ENCODE results near the gene RDH16. TPM values are rescaled to one million over a fixed set of nuclear protein-coding genes. Genes with fewer than 3 reads are reported as not detected.
A peak's percentile ranks its signal among the peaks of the same experiment; 100 is the strongest.

RDH16 gene
- under 1 TPM; 0.18 to 0.32 TPM for total RNA-seq

DNA sequence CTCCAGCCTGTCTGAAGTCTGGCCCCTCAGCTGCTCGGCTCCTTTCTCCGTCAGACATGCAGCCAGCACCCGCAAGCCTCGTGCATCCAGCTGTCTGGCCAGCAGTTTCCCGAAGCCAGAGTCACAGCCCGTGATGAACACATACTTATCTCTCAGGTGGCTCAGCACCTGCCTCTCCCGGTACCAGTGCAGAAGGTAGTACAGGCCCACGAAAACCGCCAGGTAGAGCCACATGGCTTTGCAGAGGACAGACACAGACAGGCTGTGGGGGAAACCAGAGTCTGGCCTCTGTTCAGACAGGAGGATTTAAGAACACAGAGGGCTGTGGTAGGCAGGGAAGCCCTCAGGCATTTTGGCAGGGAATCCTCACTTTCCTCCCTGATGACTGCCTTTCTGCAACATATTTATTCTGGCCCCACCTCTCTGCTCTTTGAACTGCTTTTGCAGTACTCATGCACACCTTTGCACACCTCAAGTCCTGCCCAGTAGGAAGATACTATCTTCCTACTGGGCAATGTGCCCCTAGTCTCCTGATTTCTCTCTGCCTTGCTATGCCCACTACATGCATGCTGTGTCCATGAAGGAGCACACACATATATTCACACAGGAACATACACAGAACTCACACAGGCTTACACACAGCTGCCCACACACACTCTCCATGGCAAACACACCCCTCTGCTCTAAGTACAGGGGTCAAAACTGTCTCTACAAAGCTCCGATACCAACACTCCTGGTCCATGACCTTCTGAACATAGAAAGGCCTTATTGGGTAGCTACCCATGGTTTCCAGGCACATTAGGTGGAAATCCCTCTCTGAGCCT lies at the start of gene RDH16:
Gene RDH16, minus strand, starts transcription at position 380 of the 824 bp plus-strand sequence. Its CDS starts 146 bp downstream, at position 234.
- CTCF ChIA-PET, result no interaction called here
- ATAC-seq, result no peak

DNA sequence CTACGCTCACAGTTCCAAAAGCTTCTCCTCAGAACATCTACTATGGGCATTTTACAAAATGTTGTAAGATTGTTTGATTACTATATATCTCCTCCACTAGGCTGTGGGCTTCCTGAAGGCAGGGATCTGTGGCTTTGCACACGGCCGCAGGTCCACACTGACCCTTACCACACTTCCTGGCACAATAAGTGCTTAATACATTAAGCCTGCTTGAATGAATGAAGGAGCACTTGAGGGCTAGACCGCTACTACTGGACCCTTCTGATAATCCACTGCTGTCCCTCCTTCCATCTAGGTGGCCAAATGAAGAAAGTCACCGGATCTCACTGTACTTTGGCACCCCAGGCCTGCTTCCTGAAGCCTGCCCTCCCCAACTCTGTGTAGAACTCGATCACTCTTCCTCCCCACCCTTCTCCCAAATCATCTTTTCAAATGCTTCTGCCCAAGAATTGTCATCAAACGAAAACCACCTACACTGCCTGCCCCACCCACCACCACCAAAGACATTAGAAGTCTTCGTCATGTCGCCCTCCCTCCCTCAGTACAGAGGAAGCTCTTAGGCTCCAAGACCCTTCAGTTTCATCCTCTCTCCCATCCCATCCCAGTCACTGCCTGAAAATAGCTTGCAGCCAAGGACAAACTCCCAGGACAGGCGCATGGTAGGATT lies 49.5 kb upstream of the RDH16 start:
- peaks cover 23% of the 10 kb centered on the region for H3K36me3 Mint-ChIP-seq (ENCODE audit: low read depth)
- peak; percentile 44 for DNase-seq
- peak overlapping the region; percentile 70 for H3K4me3 Mint-ChIP-seq
- peak overlapping the region; percentile 78 for H3K27ac Mint-ChIP-seq
- intact Hi-C loops (cut with DNase I, micrococcal nuclease), result loop anchor here (1.0 to 5.0 kb wide), 6 partner anchors 80 to 282 kb away; partner anchors contain the start of gene NACA (in 1 of the 2)
- H3K27me3 Mint-ChIP-seq, result no peaks in the 10 kb centered on the region
- no peaks in the 10 kb centered on the region for H3K9me3 Mint-ChIP-seq (ENCODE audit: low read depth)
- CTCF ChIA-PET, result interaction anchor here (0.6 to 13.0 kb wide), 10 partner anchors 8 to 323 kb away, joined by 3 to 207 read pairs (median 6); partner anchors contain the start of genes STAT6 and TAC3
- peaks cover 64% of the 10 kb centered on the region for H3K4me1 Mint-ChIP-seq
- POLR2A ChIA-PET, result interaction anchor here (0.6 kb wide), 2 partner anchors 105 to 228 kb away, joined by 3 to 7 read pairs; no protein-coding TSS in a partner anchor
- ATAC-seq, result peak; percentile 5

More for the DNA sequence above, at the start of gene RDH16:
- Mint-ChIP-seq H3K4me1 (no peaks in the 10 kb centered on the region), H3K36me3 (ENCODE audit: low read depth) (no peaks in the 10 kb centered on the region), H3K4me3 (no peak within 1 kb of the TSS), H3K9me3 (ENCODE audit: low read depth) (peaks cover 2% of the 10 kb centered on the region), H3K27ac (no peak within 1 kb of the TSS), H3K27me3 (no peaks in the 10 kb centered on the region)
- DNase-seq, result no peak
- POLR2A ChIA-PET, result no interaction called here
- intact Hi-C loops (cut with DNase I, micrococcal nuclease), result no loop called here

- Mint-ChIP-seq H3K27ac (peak within 1 kb of the TSS; percentile 78), H3K4me1 (peaks cover 64% of the 10 kb centered on the region), H3K4me3 (peak within 1 kb of the TSS; percentile 79), H3K27me3 (no peaks in the 10 kb centered on the region), H3K36me3 (ENCODE audit: low read depth) (peaks cover 29% of the 10 kb centered on the region), H3K9me3 (ENCODE audit: low read depth) (no peaks in the 10 kb centered on the region)
- peak; percentile 80 for DNase-seq
- peak; percentile 69 for ATAC-seq
- intact Hi-C loops (cut with DNase I, micrococcal nuclease), result loop anchor here (1.0 to 5.0 kb wide), 6 partner anchors 81 to 281 kb away; partner anchors contain the start of gene NACA (in 1 of the 2)
- CTCF ChIA-PET, result interaction anchor here (0.6 to 13.0 kb wide), 17 partner anchors 9 to 322 kb away, joined by 3 to 207 read pairs (median 5); partner anchors contain the start of genes STAT6 and TAC3
- POLR2A ChIA-PET, result no interaction called here
Observed at GRCh38 chr12:57005980-57006808, 48.8 kb upstream of the RDH16 start, which contains the start of gene ZBTB39. Gene ZBTB39, minus strand, starts transcription at chr12:57006546. Its CDS starts 1,629 bp downstream, at chr12:57004917.

GRCh38 chr12:57004651-57005050 lies 47.2 kb upstream of the RDH16 start:
- H3K36me3 Mint-ChIP-seq (ENCODE audit: low read depth), result peaks cover 40% of the 10 kb centered on the region
- no peak for ATAC-seq
- CTCF ChIA-PET, result interaction anchor here (0.6 to 13.0 kb wide), 27 partner anchors 8 to 248 kb away, joined by 3 to 207 read pairs (median 4); partner anchors contain the start of genes MYO1A, NEMP1, STAT6 and TAC3
- DNase-seq, result no peak
- no peaks in the 10 kb centered on the region for H3K9me3 Mint-ChIP-seq (ENCODE audit: low read depth)
- no peaks in the 10 kb centered on the region for H3K27me3 Mint-ChIP-seq
- no peak overlapping the region for H3K27ac Mint-ChIP-seq
- intact Hi-C loops (cut with DNase I, micrococcal nuclease), result loop anchor here (5.0 kb wide), 3 partner anchors 178 to 367 kb away; no protein-coding TSS in a partner anchor
- peaks cover 66% of the 10 kb centered on the region for H3K4me1 Mint-ChIP-seq
- POLR2A ChIA-PET, result interaction anchor here (0.6 kb wide), 1 partner anchor 16 kb away, joined by 3 read pairs; no protein-coding TSS in a partner anchor
- H3K4me3 Mint-ChIP-seq, result peak overlapping the region; percentile 79

DNA sequence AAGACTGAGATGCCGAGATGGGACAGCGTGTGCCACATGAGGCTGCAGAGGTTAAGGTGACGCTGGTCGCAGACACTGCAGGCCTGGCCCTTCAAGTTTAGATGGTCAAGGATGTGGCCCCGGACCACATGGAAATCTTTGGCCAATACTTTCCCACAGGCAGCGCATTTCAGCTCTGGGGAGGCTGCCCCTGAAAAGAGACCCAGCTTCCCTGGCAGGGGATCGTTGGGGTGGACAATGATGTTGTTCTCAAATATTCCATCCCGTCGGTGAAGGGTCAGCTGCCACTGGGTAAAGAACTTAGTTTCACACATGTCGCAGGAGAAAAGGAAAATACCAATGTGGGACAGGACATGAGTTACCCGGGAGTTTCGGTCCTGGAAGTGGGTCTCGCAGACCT lies 46.0 kb upstream of the RDH16 start:
- no peaks in the 10 kb centered on the region for H3K27me3 Mint-ChIP-seq
- H3K4me3 Mint-ChIP-seq, result no peak overlapping the region
- DNase-seq (no peak), ATAC-seq (no peak)
- ChIA-PET POLR2A (no interaction called here), CTCF (interaction anchor here (0.8 to 13.0 kb wide), 8 partner anchors 13 to 247 kb away, joined by 3 to 207 read pairs (median 8); partner anchors contain the start of genes STAT6 and TAC3)
- peaks cover 42% of the 10 kb centered on the region for H3K36me3 Mint-ChIP-seq (ENCODE audit: low read depth)
- no peak overlapping the region for H3K27ac Mint-ChIP-seq
- H3K4me1 Mint-ChIP-seq, result peaks cover 72% of the 10 kb centered on the region
- no peaks in the 10 kb centered on the region for H3K9me3 Mint-ChIP-seq (ENCODE audit: low read depth)
- intact Hi-C loops (cut with DNase I, micrococcal nuclease), result loop anchor here in 1 of 2 experiments (5.0 kb wide), 1 partner anchor 366 kb away; no protein-coding TSS in a partner anchor

GRCh38 chr12:57001448-57001906 lies 44.1 kb upstream of the RDH16 start:
- peaks cover 44% of the 10 kb centered on the region for H3K36me3 Mint-ChIP-seq (ENCODE audit: low read depth)
- DNase-seq (peak; percentile 90), ATAC-seq (peak; percentile 41)
- no peak overlapping the region for H3K4me3 Mint-ChIP-seq
- H3K27me3 Mint-ChIP-seq, result no peaks in the 10 kb centered on the region
- ChIA-PET CTCF (interaction anchor here (0.5 to 13.0 kb wide), 41 partner anchors 10 to 365 kb away, joined by 3 to 207 read pairs (median 4); partner anchors contain the start of genes LRP1, NAB2, NACA and NEMP1), POLR2A (interaction anchor here (1.1 kb wide), 2 partner anchors 72 to 77 kb away, joined by 3 read pairs; partner anchors contain the start of gene NEMP1)
- peaks cover 63% of the 10 kb centered on the region for H3K4me1 Mint-ChIP-seq
- H3K9me3 Mint-ChIP-seq (ENCODE audit: low read depth), result no peaks in the 10 kb centered on the region
- peak overlapping the region; percentile 11 for H3K27ac Mint-ChIP-seq
- intact Hi-C loops (cut with DNase I, micrococcal nuclease), result loop anchor here (1.0 to 5.0 kb wide), 2 partner anchors 244 to 364 kb away; no protein-coding TSS in a partner anchor

DNA sequence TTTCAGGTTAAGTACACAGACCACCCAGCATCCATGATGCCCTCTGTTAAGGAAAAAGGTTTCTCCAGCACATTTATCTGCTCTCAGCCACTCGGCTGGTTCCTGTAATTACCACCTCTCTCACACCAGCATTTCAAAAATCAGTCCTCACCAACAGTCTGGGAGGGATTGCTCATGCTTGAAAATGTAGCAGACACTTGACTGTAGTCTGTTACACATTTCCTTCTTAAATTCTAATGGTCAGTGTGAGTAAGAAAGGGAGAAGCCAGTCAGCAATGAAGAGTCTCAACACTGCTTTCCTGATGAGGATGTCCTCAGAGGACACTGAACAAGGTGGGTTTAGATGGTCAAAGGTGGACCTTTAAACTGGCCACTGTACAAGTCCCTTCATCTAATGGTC lies 43.0 kb upstream of the RDH16 start:
- no peaks in the 10 kb centered on the region for H3K27me3 Mint-ChIP-seq
- intact Hi-C loops (cut with DNase I, micrococcal nuclease), result loop anchor here in 1 of 2 experiments (5.0 kb wide), 1 partner anchor 363 kb away; no protein-coding TSS in a partner anchor

GRCh38 chr12:56999456-56999855 lies 42.0 kb upstream of the RDH16 start:
- no peak overlapping the region for H3K4me3 Mint-ChIP-seq
- no peak for DNase-seq
- peaks cover 44% of the 10 kb centered on the region for H3K36me3 Mint-ChIP-seq (ENCODE audit: low read depth)
- H3K4me1 Mint-ChIP-seq, result peaks cover 52% of the 10 kb centered on the region
- H3K27me3 Mint-ChIP-seq, result no peaks in the 10 kb centered on the region
- no peaks in the 10 kb centered on the region for H3K9me3 Mint-ChIP-seq (ENCODE audit: low read depth)
- intact Hi-C loops (cut with DNase I, micrococcal nuclease), result loop anchor here in 1 of 2 experiments (2.0 kb wide), 1 partner anchor 65 kb away; no protein-coding TSS in a partner anchor
- ChIA-PET POLR2A (no interaction called here), CTCF (interaction anchor here (0.6 to 13.0 kb wide), 14 partner anchors 8 to 363 kb away, joined by 3 to 207 read pairs (median 6); partner anchors contain the start of gene STAT6)
- H3K27ac Mint-ChIP-seq, result peak overlapping the region; percentile 38
- ATAC-seq, result no peak

More for the DNA sequence above, 43.0 kb upstream of the RDH16 start:
- Mint-ChIP-seq H3K36me3 (ENCODE audit: low read depth) (peaks cover 44% of the 10 kb centered on the region), H3K4me3 (no peak overlapping the region), H3K27ac (peak overlapping the region; percentile 37), H3K9me3 (ENCODE audit: low read depth) (no peaks in the 10 kb centered on the region), H3K4me1 (peaks cover 60% of the 10 kb centered on the region)
- ATAC-seq (peak; percentile 28), DNase-seq (no peak)
- CTCF ChIA-PET, result interaction anchor here (0.7 to 13.0 kb wide), 10 partner anchors 8 to 708 kb away, joined by 3 to 207 read pairs (median 12); partner anchors contain the start of gene TAC3
- POLR2A ChIA-PET, result no interaction called here

DNA sequence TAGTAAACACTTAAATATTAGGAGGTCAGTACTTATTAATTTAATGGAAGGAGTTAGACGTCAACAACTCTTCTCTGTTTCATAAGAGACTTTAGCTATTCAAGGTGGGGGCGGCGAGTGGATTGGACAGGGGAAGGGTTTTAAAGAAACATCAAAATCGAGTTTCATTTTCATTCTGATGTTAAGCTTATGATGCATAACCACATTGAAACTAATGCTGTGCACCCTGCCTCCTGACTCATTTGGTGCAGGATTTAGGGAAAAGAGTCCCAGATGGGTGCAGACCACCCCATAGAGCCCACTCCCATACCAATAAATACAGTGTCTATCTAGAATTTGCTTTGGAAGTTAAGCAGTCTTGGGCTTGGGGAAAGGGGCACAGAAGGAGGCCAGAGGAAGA lies 41.6 kb upstream of the RDH16 start:
- DNase-seq (peak; percentile 82), ATAC-seq (peak; percentile 87)
- CTCF ChIA-PET, result interaction anchor here (0.6 to 13.0 kb wide), 13 partner anchors 8 to 363 kb away, joined by 3 to 207 read pairs (median 4); partner anchors contain the start of gene STAT6
- POLR2A ChIA-PET, result interaction anchor here (0.7 to 0.8 kb wide), 2 partner anchors 14 to 273 kb away, joined by 3 read pairs; no protein-coding TSS in a partner anchor
- Mint-ChIP-seq H3K4me1 (peaks cover 48% of the 10 kb centered on the region), H3K27me3 (no peaks in the 10 kb centered on the region), H3K9me3 (ENCODE audit: low read depth) (no peaks in the 10 kb centered on the region), H3K27ac (peak overlapping the region; percentile 38), H3K4me3 (no peak overlapping the region), H3K36me3 (ENCODE audit: low read depth) (peaks cover 39% of the 10 kb centered on the region)
- intact Hi-C loops (cut with DNase I, micrococcal nuclease), result loop anchor here in 1 of 2 experiments (2.0 kb wide), 1 partner anchor 66 kb away; no protein-coding TSS in a partner anchor

All from activated CD4-positive, alpha-beta T cell treated with anti-CD3 and anti-CD28 coated beads for 36 hours (primary cell).